NCI-H1092 treated with DMSO at 0.1 percent for 48 hours (cell line): Measurements from ENCODE around the gene SERINC5.
A peak's percentile ranks its signal among the peaks of the same experiment; 100 is the strongest.
"Not testable (repeated sequence)": the region's sequence is repeated elsewhere in the genome, so short reads cannot be mapped to it uniquely, and the experiment has no call there.

Experiments used
- DNase-seq: peaks from one replicate; lab custom pipeline; 2025; lab: John Stamatoyannopoulos, UW

SERINC5 gene

DNA sequence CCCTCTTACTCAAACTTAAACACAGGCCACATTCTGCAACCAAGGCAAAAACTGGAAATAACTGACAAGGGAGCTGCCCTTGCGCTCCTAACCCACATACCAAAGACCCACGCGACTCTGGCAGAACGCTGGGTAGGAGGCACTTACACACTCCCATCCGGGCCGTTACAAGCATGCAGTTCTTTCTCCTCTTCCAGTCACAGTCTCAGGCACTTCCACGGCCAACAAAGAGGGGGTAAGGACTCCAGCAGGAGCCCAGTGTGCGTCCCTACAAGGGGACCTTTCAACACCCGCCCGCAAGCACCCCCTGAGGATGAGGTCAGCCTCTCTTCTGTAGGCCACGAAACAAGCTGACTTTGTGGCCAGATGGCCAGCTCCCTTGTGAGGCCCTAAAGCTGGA lies 57.4 kb downstream of the SERINC5 start:
- DNase-seq, result no peak

DNA sequence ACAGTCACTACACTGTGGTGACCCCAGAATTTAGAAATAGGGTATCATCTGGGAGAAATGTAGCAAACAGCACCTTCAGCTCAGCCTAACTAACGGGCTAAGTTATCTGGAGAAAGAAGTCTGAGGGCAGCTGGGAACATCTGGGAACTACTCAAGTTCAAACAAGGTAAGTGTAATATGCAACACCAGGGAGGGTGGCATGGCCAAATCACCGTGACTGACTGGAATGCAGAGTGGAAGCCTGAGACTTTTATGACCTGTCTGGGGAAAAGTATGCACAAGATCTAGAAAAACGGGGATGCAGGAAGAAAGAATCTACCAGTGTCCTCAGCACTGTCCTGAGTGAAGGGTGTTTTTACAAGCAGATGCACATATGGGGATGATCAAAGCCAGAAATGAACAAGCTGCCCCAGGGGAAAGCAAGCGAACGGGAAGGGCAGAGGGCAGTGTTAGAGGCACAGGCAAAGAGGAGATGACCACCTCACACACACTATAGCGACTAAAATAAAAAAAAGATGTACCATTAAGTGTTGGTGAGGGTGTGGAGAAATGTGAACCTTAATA lies 59.9 kb downstream of the SERINC5 start:
- no peak for DNase-seq

DNA sequence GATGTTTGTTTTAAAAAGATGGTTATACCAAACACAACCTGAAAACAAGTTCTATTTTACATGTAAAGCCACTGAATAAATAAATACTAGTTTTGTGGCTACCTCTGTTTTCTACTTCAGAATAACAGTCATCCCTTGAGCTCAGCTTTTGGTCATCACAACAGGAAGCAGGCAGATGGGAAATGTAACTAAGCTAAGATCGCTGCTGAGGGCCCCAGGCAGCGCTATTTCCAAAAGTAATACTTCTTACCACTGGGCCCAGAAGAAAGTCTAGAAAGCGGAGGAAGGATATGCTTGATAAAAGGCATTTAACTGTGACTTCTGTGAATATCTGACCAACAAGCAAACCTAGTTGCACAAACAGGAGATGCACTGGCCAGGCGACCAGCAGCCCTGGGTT lies 61.4 kb downstream of the SERINC5 start:
- no peak for DNase-seq

DNA sequence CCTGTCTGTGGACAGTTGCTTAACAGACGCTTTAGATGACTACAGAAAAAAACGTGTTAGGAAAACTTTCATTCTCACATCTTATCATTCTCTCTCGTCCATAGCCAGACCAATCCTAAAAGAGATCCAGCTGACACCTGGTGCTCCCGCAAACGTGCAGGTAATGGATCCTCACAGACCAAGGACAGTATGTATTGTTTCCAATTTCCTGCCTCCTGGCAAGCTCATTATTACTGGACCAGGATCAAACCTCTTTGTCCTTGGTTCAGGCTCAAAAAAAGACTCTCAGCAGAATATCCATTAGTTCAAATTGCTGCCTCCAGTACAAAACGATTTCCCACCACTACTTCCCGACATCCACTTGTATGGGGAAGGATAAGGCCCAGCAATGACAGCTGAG lies 62.4 kb downstream of the SERINC5 start:
- peak; percentile 89 for DNase-seq

DNA sequence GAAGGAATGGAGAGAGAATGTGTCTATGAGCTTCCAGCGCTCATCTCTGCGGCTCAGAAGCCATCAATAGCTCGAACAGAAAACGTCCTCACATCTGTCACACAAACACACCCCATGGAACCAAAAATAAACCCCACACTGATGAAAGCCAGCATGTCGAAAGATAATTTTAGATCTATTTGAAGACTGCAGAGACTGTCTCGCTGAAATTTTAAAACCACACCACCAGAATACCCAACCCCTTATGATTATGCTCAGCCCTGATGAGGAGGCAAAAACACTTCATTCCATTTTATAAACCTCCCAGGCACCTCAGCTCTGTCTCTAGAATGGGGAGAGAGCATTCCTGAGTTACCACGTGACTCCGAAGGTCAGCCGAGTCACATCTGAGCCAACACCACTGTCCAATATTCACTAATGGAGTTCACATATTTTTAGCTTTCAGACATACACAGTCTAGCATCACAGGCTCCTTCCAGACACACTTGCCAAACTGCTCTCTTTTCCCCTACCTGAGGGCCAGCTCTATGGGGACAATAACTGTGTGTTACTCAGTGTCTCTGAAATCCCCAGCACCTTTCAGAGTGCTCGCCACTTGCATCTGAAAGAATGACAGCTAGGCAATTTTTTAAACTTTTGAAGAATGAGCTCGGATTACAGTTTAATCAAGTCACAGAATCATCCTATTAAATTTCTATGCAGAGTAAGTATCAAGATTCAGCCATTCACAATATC lies 63.2 kb downstream of the SERINC5 start:
- no peak for DNase-seq

DNA sequence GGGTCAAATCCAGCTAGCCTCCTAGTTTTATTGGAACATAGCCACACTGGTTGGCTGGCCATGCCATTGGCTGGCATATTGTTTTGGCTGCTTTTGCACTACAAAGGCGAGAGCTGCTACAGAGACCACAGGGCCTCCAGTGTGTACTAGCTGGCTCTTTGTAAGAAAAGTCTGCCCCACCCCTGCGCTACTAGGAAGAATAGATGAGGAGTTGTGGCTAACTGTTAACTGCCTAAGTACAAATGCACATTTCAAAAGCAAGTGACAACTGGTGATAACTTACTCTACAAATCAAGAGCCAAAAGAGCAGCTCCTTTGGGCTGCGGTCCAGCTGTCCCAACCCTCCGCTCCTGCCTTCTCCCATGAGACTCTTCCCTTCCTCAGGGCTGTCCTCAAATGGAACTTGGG lies 63.9 kb downstream of the SERINC5 start:
- peak; percentile 30 for DNase-seq

DNA sequence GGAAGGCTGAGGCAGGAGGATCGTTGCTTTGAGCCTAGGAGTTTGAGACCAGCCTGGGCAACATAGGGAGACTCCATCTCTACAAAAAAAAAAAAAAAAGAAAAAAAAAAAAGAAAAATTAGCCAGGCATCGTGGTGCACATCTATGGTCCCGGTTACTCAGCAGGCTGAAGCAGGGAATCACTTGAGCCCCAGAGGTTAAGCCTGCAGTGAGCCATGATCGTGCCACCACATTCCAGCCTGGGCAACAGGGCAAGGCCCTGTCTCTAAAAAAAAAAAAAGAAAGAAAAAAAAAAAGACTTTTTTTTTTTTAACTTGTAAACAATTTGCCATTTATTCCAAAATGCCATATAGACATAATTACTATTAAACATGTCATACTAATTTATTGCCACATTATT lies 64.5 kb downstream of the SERINC5 start:
- DNase-seq, result no peak

DNA sequence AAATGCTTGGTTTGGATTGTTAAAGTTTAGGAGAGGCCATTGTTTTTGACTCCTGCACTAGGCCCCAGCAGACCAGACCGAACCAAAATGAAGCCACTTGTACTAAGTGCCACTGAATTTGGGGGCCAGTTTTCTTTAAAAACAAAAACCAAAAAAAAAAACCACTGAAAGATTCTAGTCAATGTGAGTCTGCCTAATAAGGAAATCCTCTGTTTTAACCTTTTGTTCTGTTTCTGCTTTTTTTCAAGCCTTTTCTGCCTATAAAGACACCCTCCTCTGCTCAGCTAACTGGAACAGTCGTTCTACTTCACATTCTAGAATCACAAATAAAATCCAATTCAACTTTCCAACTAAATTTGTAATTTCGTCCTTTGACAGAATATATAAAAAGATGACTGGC lies 64.9 kb downstream of the SERINC5 start:
- no peak for DNase-seq

DNA sequence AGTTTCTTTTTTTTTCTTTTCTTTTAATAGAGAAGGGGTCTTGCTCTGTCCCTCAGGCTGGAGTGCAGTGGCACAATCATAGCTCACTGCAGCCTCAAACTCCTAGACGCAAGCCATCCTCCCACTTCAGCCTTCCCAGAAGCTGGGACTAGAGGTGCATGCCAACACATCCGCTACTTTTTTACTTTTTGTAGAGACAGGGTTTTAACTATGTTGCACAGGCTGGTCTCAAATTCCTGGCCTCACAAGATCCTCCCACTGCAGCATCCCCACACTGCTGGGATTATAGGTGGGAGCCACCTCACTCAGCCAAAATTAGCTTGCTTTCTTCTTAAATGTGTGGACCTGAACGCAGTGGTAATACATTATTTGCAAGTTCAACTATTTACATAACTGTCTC lies 66.1 kb downstream of the SERINC5 start:
- DNase-seq, result no peak

DNA sequence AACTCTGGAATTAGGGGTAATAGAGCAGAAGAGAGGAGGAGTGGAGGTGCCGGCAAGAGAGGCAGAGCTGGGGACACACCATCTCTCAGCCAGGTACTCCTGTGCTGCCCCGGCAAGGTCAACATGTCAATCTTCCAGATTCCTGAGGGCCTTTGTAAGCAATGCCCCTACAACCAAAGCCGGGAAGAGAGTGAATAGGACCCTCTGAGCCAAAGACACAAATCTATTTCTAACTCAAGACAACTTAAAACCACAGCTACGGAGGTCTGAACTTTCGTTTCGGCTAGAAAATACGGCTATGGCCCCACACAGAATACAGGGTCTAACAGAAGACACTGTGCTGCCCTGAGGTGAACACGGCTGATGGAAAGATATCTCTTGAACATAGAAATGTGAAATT lies 66.6 kb downstream of the SERINC5 start:
- no peak for DNase-seq

DNA sequence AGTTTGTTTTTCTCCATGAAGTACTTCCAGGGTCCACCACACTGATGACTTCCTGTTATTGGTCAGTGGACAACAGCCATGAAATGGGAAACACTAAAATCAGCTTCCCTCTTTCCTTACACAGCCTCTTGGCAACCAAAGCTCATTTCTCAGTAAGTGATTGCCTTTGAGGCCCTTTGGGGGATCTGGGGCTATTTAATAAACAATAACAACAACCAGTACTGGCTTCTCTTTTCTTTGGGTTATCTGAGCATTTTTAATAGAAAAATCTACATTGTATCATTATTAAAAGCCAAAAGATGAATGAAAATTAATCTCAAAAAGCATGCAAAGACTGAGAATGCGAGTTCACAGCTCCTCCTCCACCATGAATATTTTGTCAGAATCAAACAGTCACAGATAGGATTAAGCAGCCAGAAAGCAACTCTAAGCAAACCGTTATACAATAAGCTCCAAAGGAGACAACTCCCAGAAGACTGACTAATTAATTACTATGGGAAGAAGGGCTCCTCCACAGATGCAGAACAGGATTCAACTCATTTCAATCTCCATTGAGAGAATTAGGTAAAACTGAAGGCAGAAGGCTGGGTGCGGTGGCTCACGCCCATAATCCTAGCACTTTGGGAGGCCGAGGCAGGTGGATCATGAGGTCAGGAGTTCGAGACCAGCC lies 68.3 kb downstream of the SERINC5 start:
- no peak for DNase-seq

DNA sequence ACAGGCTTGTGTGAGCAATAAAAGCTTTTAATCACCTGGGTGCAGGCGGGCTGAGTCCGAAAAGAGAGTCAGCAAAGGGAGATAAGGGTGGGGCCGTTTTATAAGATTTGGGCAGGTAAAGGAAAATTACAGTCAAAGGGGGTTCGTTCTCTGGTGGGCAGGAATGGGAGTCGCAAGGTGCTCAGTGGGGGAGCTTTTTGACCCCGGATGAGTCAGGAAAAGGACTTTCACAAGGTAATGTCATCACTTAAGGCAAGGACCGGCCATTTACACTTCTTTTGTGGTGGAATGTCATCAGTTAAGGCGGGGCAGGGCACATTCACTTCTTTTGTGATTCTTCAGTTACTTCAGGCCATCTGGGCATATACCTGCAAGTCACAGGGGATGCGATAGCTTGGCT lies 70.3 kb downstream of the SERINC5 start:
- not testable (repeated sequence) for DNase-seq

DNA sequence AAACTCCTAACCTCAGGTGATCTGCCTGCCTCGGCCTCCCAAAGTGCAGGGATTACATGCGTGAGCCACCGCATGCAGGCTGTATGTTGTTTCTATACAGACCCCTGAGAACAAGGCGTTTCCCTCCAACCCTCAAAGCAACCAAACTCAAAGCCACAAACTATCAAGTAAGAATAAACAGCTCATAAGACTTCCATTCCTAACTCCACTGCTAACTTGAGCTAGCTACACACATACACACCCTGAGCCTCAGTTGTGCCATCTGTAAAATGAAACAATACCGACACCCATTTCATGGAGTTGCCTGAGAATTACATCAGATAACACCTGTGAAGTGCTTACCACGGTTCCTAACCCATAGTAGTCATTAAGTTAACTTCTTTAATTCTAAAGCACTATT lies 70.8 kb downstream of the SERINC5 start:
- DNase-seq, result no peak

DNA sequence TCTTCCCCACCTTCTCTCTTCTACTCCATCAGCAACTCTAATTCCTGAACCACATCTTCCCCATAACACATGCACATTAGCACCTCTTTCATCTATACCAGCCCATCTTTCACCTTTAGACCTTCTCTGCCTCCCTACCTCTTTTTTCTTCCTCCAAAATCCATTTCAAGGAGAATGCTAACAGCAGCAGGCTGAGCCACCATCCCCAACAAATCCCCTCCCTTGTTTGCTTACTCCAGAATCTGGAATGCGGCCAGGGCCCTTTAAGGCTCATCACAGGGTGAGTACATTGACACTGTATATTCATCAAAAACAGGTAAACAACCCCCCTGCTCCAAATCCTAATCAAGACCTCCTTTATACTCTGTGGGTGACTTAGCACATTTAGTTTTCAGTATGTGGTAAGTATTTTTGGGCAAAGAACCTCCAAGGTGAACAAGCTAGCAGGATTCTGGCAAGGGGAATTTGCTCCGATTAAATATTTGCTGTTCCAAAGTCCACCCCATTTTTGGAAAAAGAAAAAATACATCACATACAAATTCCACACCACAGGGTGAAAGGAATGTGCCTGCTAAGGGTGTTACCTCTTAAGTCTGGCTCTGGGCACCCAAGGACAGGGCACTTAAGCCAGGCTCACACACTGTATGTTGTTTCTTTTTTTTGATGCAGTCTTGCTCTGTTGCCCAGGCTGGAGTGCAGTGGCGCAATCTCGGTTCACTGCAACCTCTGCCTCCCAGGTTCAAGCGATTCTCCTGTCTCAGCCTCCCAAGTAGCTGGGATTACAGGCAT lies 71.4 kb downstream of the SERINC5 start:
- peak; percentile 78 for DNase-seq

DNA sequence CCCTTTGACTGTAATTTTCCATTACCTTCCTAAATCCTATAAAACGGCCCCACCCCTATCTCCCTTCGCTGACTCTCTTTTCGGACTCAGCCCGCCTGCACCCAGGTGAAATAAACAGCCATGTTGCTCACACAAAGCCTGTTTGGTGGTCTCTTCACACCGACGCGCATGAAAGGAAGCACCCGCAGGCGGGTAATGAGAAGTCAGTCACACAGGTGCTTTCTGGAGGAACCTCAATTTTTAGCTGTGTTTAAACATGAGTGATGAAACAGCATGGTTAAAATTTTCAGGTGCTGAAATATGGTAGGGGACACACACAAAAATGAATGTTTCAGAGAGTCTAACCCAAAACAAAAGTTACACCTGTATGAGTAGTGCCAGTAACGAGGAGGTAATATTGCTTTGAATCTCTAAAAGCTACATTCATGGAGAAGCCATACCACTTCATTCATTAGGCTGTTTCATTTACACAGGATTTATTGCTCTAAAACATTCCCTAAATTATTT lies 72.1 kb downstream of the SERINC5 start:
- DNase-seq, result not testable (repeated sequence)

DNA sequence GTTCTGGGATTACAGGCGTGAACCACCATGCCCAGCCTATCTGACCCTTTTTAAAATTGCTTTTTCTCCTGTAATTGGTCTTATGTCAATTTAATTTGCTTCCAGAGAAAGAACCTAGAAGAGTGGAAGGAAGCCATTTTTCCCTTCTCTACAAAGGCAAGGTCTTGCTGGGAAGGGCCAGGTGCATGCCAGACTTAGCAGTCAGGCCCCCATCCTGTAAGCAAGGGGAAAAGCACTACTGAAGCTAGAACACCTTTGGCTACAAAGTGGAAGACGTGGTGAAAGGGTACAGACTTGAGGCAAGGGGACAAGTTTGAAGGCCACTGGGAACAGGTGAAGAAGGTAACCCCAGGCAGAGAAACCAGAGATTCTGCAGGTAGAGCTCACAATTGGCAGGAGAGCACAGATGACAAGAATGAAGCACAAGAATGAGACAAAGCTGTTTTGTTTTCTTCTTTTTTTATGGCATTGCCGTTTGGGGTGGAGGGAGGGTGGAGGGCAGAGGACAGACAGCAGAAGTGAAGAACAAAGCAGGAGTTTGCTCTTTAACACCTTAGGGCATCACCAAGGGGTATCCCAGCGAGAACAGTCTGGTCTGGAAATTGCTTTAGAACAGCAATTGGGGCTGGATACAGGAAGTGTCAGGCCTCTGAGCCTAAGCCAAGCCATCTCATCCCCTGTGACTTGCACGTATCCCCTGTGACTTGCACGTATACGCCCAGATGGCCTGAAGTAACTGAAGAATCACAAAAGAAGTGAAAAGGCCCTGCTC lies 72.9 kb downstream of the SERINC5 start:
- DNase-seq, result no peak

DNA sequence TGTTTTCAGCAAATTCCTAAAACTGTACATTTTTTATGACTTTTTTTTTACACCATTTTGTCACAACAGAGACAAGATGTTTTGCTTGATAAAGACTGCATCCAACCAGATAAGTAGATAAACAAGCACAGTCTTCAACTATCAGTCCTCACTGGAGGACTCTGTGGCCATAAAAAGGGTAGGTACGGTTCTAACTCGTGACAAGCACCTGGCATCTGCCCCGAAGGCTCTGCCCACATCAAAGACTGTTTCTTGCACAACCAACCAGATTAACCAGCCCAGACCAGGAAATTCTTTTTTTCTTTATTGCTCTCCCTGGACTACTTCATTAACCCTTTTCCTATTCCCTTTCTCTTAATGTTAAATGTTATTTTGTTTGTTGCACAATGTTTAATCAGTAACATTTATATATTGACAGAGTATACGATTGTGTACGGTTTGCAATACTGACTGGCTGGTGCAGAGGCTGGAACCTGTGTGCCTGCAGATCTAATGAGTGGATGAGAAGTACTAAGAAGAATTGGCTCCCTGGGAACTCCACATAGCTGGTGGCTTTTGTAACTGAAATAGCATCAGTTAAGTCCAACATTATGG lies 74.1 kb downstream of the SERINC5 start:
- DNase-seq, result peak; percentile 9

DNA sequence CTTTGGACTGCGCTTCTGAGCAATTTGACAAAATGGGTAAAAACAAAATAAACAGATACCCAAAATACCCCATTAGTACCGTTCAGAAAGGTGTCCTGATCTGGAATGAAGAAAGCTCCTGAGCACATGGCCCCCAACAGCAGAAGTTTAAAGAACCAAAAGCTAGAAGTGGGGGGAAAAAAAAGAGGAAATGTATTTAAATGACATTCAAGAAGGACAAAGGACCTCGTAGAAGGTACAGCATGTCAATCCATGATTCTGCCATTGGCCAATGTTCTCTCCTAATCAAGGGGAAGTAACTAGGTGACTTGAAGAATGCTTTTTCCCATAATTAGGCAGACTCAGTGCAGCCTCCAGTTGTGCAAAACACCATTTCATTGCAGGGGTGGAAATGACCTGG lies 78.6 kb downstream of the SERINC5 start:
- no peak for DNase-seq

DNA sequence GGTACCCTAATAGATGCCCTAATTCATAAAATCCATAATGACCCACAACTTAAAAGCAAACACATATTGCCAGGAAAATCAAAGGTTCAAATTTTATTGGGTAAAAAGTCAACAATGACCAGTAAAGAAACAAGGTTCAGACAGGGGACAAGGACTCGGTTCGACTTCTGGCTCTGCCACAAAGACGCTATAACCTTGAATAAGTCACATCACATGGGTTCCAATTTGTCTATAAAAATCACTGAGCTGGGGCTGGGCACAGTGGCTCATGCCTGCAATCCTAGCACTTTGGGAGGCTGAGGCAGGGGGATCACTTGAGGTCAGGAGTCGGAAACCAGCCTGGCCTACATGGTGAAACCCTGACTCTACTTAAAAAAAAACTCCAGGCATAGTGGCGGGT lies 80.5 kb downstream of the SERINC5 start:
- DNase-seq, result no peak

DNA sequence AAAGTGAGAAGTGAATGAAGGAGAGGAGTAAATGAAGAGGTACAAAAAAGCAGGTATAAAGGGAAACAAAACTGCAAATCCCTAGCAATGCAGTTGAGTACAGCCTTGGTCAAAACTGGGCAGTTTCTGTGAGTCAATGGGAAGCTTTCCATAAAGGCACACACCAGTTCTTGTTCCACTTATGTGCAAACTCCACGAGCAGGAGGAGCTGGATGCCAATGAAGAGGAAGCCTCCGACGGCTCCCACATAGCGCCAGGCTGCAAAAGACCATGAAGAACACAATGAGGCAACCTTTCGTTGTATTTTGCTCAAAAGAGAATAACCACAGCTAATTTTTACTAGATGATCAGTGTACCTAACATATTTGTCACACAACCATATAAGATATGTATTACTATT lies 81.1 kb downstream of the SERINC5 start:
- DNase-seq, result no peak

DNA sequence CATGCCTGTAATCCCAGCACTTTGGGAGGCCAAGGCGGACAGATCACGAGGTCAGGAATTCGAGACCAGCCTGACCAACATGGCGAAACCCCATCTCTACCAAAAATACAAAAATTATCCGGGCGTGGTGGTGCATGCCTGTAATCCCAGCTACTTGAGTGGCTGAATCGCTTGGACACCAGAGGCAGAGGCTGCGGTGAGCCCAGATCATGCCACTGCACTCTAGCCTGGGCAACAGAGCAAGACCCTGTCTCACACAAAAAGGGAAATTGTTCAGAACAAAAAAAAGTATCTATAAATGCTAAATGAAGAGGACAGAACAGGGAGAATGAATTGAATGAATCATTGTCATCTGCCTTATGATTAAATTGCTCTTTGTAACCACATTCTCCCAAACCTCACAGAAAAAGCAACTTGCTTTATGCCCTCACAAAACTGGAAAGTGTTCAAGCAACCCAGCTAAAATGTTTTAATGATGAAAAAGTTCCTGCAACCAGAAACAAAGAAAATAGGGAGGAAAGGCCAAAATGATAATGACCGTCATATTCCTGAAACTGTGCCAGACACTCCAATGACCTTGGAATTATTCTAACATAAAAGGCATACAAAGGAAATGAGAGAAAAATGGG lies 83.7 kb downstream of the SERINC5 start:
- DNase-seq, result no peak
